ENCODE measurements around the gene FMNL2. TPM values are rescaled to one million over a fixed set of nuclear protein-coding genes. Genes with fewer than 3 reads are reported as not detected.

Gene FMNL2
- polyA plus RNA-seq, 3 donors from 2014 or later: 0.08 TPM; not detected in 2

- H3K27ac Mint-ChIP-seq: peak overlapping the region in 1 of 6 donors; percentile 11
- peak in 1 of 3 donors; percentile 2 for DNase-seq
- H3K9me3 Mint-ChIP-seq: no peaks in the 10 kb centered on the region
- peaks cover 0 to 2% (median 0%) of the 10 kb centered on the region in 3 donors for H3K27me3 Mint-ChIP-seq (ENCODE audit: low read depth in 3 of 3)
- no peak overlapping the region for H3K4me3 Mint-ChIP-seq
- no peaks in the 10 kb centered on the region for H3K4me1 Mint-ChIP-seq
- H3K36me3 Mint-ChIP-seq: no peaks in the 10 kb centered on the region
Observed at GRCh38 chr2:152421521-152422370, 86.8 kb downstream of the FMNL2 start.

GRCh38 chr2:152423684-152424083, 88.7 kb downstream of the FMNL2 start:
- H3K36me3 Mint-ChIP-seq: no peaks in the 10 kb centered on the region
- H3K4me1 Mint-ChIP-seq: no peaks in the 10 kb centered on the region
- H3K27me3 Mint-ChIP-seq (ENCODE audit: low read depth in 3 of 3): peaks cover 0 to 4% (median 3%) of the 10 kb centered on the region in 3 donors
- no peak overlapping the region for H3K4me3 Mint-ChIP-seq
- no peak for DNase-seq
- no peak overlapping the region for H3K27ac Mint-ChIP-seq
- H3K9me3 Mint-ChIP-seq: peaks cover 0 to 2% (median 0%) of the 10 kb centered on the region in 6 donors

GRCh38 chr2:152425765-152426727, 91.1 kb downstream of the FMNL2 start:
- DNase-seq: no peak
- H3K27ac Mint-ChIP-seq: no peak overlapping the region
- no peaks in the 10 kb centered on the region for H3K36me3 Mint-ChIP-seq
- H3K27me3 Mint-ChIP-seq (ENCODE audit: low read depth in 3 of 3): peaks cover 0 to 4% (median 3%) of the 10 kb centered on the region in 3 donors
- H3K4me3 Mint-ChIP-seq: no peak overlapping the region
- H3K9me3 Mint-ChIP-seq: peaks cover 0 to 2% (median 0%) of the 10 kb centered on the region in 6 donors
- no peaks in the 10 kb centered on the region for H3K4me1 Mint-ChIP-seq

GRCh38 chr2:152426801-152427200, 91.8 kb downstream of the FMNL2 start:
- Mint-ChIP-seq H3K27ac (no peak overlapping the region), H3K4me3 (no peak overlapping the region), H3K36me3 (no peaks in the 10 kb centered on the region), H3K27me3 (ENCODE audit: low read depth in 3 of 3) (peaks cover 0 to 4% (median 3%) of the 10 kb centered on the region in 3 donors), H3K9me3 (peaks cover 0 to 2% (median 0%) of the 10 kb centered on the region in 6 donors), H3K4me1 (no peaks in the 10 kb centered on the region)
- no peak for DNase-seq

GRCh38 chr2:152427902-152428301, 92.9 kb downstream of the FMNL2 start:
- Mint-ChIP-seq H3K9me3 (peaks cover 0 to 2% (median 0%) of the 10 kb centered on the region in 6 donors), H3K4me3 (no peak overlapping the region), H3K4me1 (no peaks in the 10 kb centered on the region), H3K27me3 (ENCODE audit: low read depth in 3 of 3) (peaks cover 3 to 7% (median 4%) of the 10 kb centered on the region in 3 donors), H3K27ac (no peak overlapping the region), H3K36me3 (no peaks in the 10 kb centered on the region)
- no peak for DNase-seq

GRCh38 chr2:152428800-152429582, 94.0 kb downstream of the FMNL2 start:
- Mint-ChIP-seq H3K4me3 (no peak overlapping the region), H3K27ac (no peak overlapping the region)

GRCh38 chr2:152430876-152431275, 95.9 kb downstream of the FMNL2 start:
- H3K4me3 Mint-ChIP-seq: no peak overlapping the region
- no peak for DNase-seq
- no peaks in the 10 kb centered on the region for H3K4me1 Mint-ChIP-seq
- peaks cover 0 to 2% (median 0%) of the 10 kb centered on the region in 6 donors for H3K9me3 Mint-ChIP-seq
- peaks cover 2 to 7% (median 3%) of the 10 kb centered on the region in 3 donors for H3K27me3 Mint-ChIP-seq (ENCODE audit: low read depth in 3 of 3)
- H3K36me3 Mint-ChIP-seq: no peaks in the 10 kb centered on the region
- no peak overlapping the region for H3K27ac Mint-ChIP-seq

More at GRCh38 chr2:152428800-152429582, 94.0 kb downstream of the FMNL2 start:
- H3K27me3 Mint-ChIP-seq (ENCODE audit: low read depth in 3 of 3): peaks cover 2 to 7% (median 3%) of the 10 kb centered on the region in 3 donors
- DNase-seq: no peak
- H3K36me3 Mint-ChIP-seq: no peaks in the 10 kb centered on the region
- H3K4me1 Mint-ChIP-seq: no peaks in the 10 kb centered on the region
- H3K9me3 Mint-ChIP-seq: peaks cover 0 to 2% (median 0%) of the 10 kb centered on the region in 6 donors

GRCh38 chr2:152431370-152432098, 96.6 kb downstream of the FMNL2 start:
- peaks cover 2 to 7% (median 3%) of the 10 kb centered on the region in 3 donors for H3K27me3 Mint-ChIP-seq (ENCODE audit: low read depth in 3 of 3)
- H3K27ac Mint-ChIP-seq: no peak overlapping the region
- peaks cover 0 to 2% (median 0%) of the 10 kb centered on the region in 6 donors for H3K9me3 Mint-ChIP-seq
- DNase-seq: no peak
- no peaks in the 10 kb centered on the region for H3K36me3 Mint-ChIP-seq
- H3K4me1 Mint-ChIP-seq: no peaks in the 10 kb centered on the region
- no peak overlapping the region for H3K4me3 Mint-ChIP-seq

- H3K9me3 Mint-ChIP-seq: peaks cover 0 to 2% (median 0%) of the 10 kb centered on the region in 6 donors
- H3K36me3 Mint-ChIP-seq: no peaks in the 10 kb centered on the region
- no peak overlapping the region for H3K4me3 Mint-ChIP-seq
- no peaks in the 10 kb centered on the region for H3K4me1 Mint-ChIP-seq
- H3K27ac Mint-ChIP-seq: no peak overlapping the region
- no peak for DNase-seq
- peaks cover 0 to 7% (median 3%) of the 10 kb centered on the region in 3 donors for H3K27me3 Mint-ChIP-seq (ENCODE audit: low read depth in 3 of 3)
Observed at GRCh38 chr2:152432206-152432653, 97.3 kb downstream of the FMNL2 start.

GRCh38 chr2:152432765-152433164, 97.8 kb downstream of the FMNL2 start:
- no peaks in the 10 kb centered on the region for H3K36me3 Mint-ChIP-seq
- H3K4me1 Mint-ChIP-seq: no peaks in the 10 kb centered on the region
- H3K4me3 Mint-ChIP-seq: no peak overlapping the region
- DNase-seq: no peak
- H3K27ac Mint-ChIP-seq: no peak overlapping the region
- H3K9me3 Mint-ChIP-seq: peaks cover 0 to under 1% (median 0%) of the 10 kb centered on the region in 6 donors
- peaks cover 0 to 7% (median 1%) of the 10 kb centered on the region in 3 donors for H3K27me3 Mint-ChIP-seq (ENCODE audit: low read depth in 3 of 3)

GRCh38 chr2:152433289-152433688, 98.3 kb downstream of the FMNL2 start:
- H3K4me3 Mint-ChIP-seq: no peak overlapping the region
- no peaks in the 10 kb centered on the region for H3K9me3 Mint-ChIP-seq
- no peaks in the 10 kb centered on the region for H3K36me3 Mint-ChIP-seq
- H3K4me1 Mint-ChIP-seq: no peaks in the 10 kb centered on the region
- peaks cover under 1 to 7% (median 2%) of the 10 kb centered on the region in 3 donors for H3K27me3 Mint-ChIP-seq (ENCODE audit: low read depth in 3 of 3)
- DNase-seq: no peak
- no peak overlapping the region for H3K27ac Mint-ChIP-seq

GRCh38 chr2:152433791-152434190, 98.8 kb downstream of the FMNL2 start:
- Mint-ChIP-seq H3K27me3 (ENCODE audit: low read depth in 3 of 3) (peaks cover 0 to 7% (median 3%) of the 10 kb centered on the region in 3 donors), H3K9me3 (no peaks in the 10 kb centered on the region)

More at GRCh38 chr2:152433791-152434190, 98.8 kb downstream of the FMNL2 start:
- Mint-ChIP-seq H3K36me3 (no peaks in the 10 kb centered on the region), H3K27ac (no peak overlapping the region), H3K4me3 (no peak overlapping the region), H3K4me1 (no peaks in the 10 kb centered on the region)
- no peak for DNase-seq
